Activated T-helper 1 cell treated with anti-CD3 and anti-CD28 coated beads, Interleukin-12 subunit alpha, Interleukin-12 subunit beta, Interleukin-2, Interleukin-4 antibody, amounts not matched to agents 30 ng/mL and 10 ng/mL and 1 ng/mL, durations not matched to agents 14 hours and 24 hours and 36 hours (primary cell): ENCODE measurements around the gene RBSN. TPM values are rescaled to one million over a fixed set of nuclear protein-coding genes. Genes with fewer than 3 reads are reported as not detected.
A peak's percentile ranks its signal among the peaks of the same experiment; 100 is the strongest.

Source experiments
- DNase-seq: peaks from one replicate; pipeline ENCODE4 v3.0.0; 2021; ENCODE audit warnings: low spot score
- H3K27ac Mint-ChIP-seq: one replicate; pipeline ENCODE4 v1.8.0; 2021; ENCODE audit warnings: mild to moderate bottlenecking, mixed read lengths
- H3K27me3 Mint-ChIP-seq: one replicate; pipeline ENCODE4 v1.8.0; 2022; ENCODE audit warnings: mild to moderate bottlenecking, moderate library complexity, mixed read lengths; ENCODE audit not compliant: insufficient read depth
- H3K36me3 Mint-ChIP-seq: one replicate; pipeline ENCODE4 v1.8.0; 2021; ENCODE audit warnings: low read depth, mixed read lengths
- H3K4me1 Mint-ChIP-seq: one replicate; pipeline ENCODE4 v1.8.0; 2021; ENCODE audit warnings: low read depth, mixed read lengths
- H3K4me3 Mint-ChIP-seq: one replicate; pipeline ENCODE4 v1.8.0; 2021; ENCODE audit warnings: mild to moderate bottlenecking, moderate library complexity, mixed read lengths
- H3K9me3 Mint-ChIP-seq: one replicate; pipeline ENCODE4 v1.8.0; 2021; ENCODE audit warnings: mixed read lengths
- intact Hi-C: fragments of 100-400 bp; cut with micrococcal nuclease; formaldehyde crosslinking; loops from one replicate; pipeline ENCODE4 v1.15.1; 2024
- total RNA-seq: library from RNA; stranded (reverse); gene quantifications from 2 replicates; pipeline ENCODE4 v1.2.3, GENCODE V29; 2022

RBSN gene
- total RNA-seq, 1 donor from 2014 or later = 11.7 TPM

- Mint-ChIP-seq H3K4me1 (peaks cover 16% of the 10 kb centered on the region), H3K27ac (no peak overlapping the region), H3K9me3 (no peaks in the 10 kb centered on the region), H3K36me3 (peaks cover 37% of the 10 kb centered on the region), H3K4me3 (no peak overlapping the region), H3K27me3 (no peaks in the 10 kb centered on the region)
- intact Hi-C loops = loop anchor here (10.0 kb wide), 1 partner anchor 760 kb away; no protein-coding TSS in a partner anchor
- DNase-seq = no peak
Observed at GRCh38 chr3:15094187-15094875, 4.6 kb downstream of the RBSN start.

GRCh38 chr3:15092686-15093085, 6.3 kb downstream of the RBSN start:
- Mint-ChIP-seq H3K4me3 (no peak overlapping the region), H3K4me1 (peaks cover 2% of the 10 kb centered on the region), H3K27me3 (no peaks in the 10 kb centered on the region), H3K36me3 (peaks cover 33% of the 10 kb centered on the region), H3K9me3 (no peaks in the 10 kb centered on the region), H3K27ac (no peak overlapping the region)
- intact Hi-C loops = loop anchor here (10.0 kb wide), 1 partner anchor 762 kb away; no protein-coding TSS in a partner anchor
- no peak for DNase-seq

GRCh38 chr3:15091575-15091974, 7.4 kb downstream of the RBSN start:
- Mint-ChIP-seq H3K27me3 (no peaks in the 10 kb centered on the region), H3K9me3 (no peaks in the 10 kb centered on the region), H3K4me3 (no peak overlapping the region), H3K36me3 (peaks cover 33% of the 10 kb centered on the region), H3K27ac (no peak overlapping the region), H3K4me1 (no peaks in the 10 kb centered on the region)
- intact Hi-C loops = loop anchor here (10.0 kb wide), 1 partner anchor 763 kb away; no protein-coding TSS in a partner anchor
- no peak for DNase-seq

GRCh38 chr3:15089201-15089600, 9.7 kb downstream of the RBSN start:
- Mint-ChIP-seq H3K27ac (no peak overlapping the region), H3K9me3 (no peaks in the 10 kb centered on the region), H3K4me3 (no peak overlapping the region), H3K36me3 (peaks cover 30% of the 10 kb centered on the region), H3K27me3 (no peaks in the 10 kb centered on the region), H3K4me1 (no peaks in the 10 kb centered on the region)
- intact Hi-C loops = no loop called here
- no peak for DNase-seq

GRCh38 chr3:15086699-15087098, 12.2 kb downstream of the RBSN start:
- intact Hi-C loops = no loop called here
- Mint-ChIP-seq H3K27me3 (no peaks in the 10 kb centered on the region), H3K4me1 (no peaks in the 10 kb centered on the region), H3K4me3 (no peak overlapping the region), H3K9me3 (no peaks in the 10 kb centered on the region), H3K36me3 (peaks cover 41% of the 10 kb centered on the region), H3K27ac (no peak overlapping the region)
- DNase-seq = no peak

- H3K36me3 Mint-ChIP-seq = peaks cover 43% of the 10 kb centered on the region
- H3K9me3 Mint-ChIP-seq = no peaks in the 10 kb centered on the region
- no peak overlapping the region for H3K27ac Mint-ChIP-seq
- no peak overlapping the region for H3K4me3 Mint-ChIP-seq
- H3K4me1 Mint-ChIP-seq = no peaks in the 10 kb centered on the region
- intact Hi-C loops = no loop called here
- no peaks in the 10 kb centered on the region for H3K27me3 Mint-ChIP-seq
- DNase-seq = no peak
Observed at GRCh38 chr3:15086263-15086662, 12.7 kb downstream of the RBSN start.

GRCh38 chr3:15083252-15083651, 15.7 kb downstream of the RBSN start:
- Mint-ChIP-seq H3K4me1 (no peaks in the 10 kb centered on the region), H3K27me3 (no peaks in the 10 kb centered on the region), H3K36me3 (peaks cover 49% of the 10 kb centered on the region), H3K4me3 (no peak overlapping the region), H3K9me3 (no peaks in the 10 kb centered on the region), H3K27ac (no peak overlapping the region)
- no peak for DNase-seq
- intact Hi-C loops = no loop called here

- DNase-seq = no peak
- Mint-ChIP-seq H3K4me3 (no peak overlapping the region), H3K36me3 (peaks cover 54% of the 10 kb centered on the region), H3K9me3 (no peaks in the 10 kb centered on the region), H3K27ac (no peak overlapping the region), H3K4me1 (no peaks in the 10 kb centered on the region), H3K27me3 (no peaks in the 10 kb centered on the region)
- intact Hi-C loops = no loop called here
Observed at GRCh38 chr3:15081960-15082664, 16.8 kb downstream of the RBSN start.

- Mint-ChIP-seq H3K4me1 (no peaks in the 10 kb centered on the region), H3K36me3 (peaks cover 53% of the 10 kb centered on the region), H3K4me3 (no peak overlapping the region), H3K27ac (no peak overlapping the region), H3K27me3 (no peaks in the 10 kb centered on the region), H3K9me3 (no peaks in the 10 kb centered on the region)
- intact Hi-C loops = no loop called here
- DNase-seq = no peak
Observed at GRCh38 chr3:15079091-15079490, 19.9 kb downstream of the RBSN start.

GRCh38 chr3:15074500-15074899, 24.4 kb downstream of the RBSN start:
- Mint-ChIP-seq H3K9me3 (no peaks in the 10 kb centered on the region), H3K4me3 (no peak overlapping the region), H3K36me3 (peaks cover 33% of the 10 kb centered on the region), H3K4me1 (no peaks in the 10 kb centered on the region), H3K27ac (no peak overlapping the region), H3K27me3 (no peaks in the 10 kb centered on the region)
- DNase-seq = no peak
- intact Hi-C loops = no loop called here

GRCh38 chr3:15071699-15072098, 27.2 kb downstream of the RBSN start:
- H3K27me3 Mint-ChIP-seq = no peaks in the 10 kb centered on the region
- DNase-seq = no peak
- no peak overlapping the region for H3K27ac Mint-ChIP-seq
- H3K9me3 Mint-ChIP-seq = no peaks in the 10 kb centered on the region
- intact Hi-C loops = no loop called here
- peaks cover 25% of the 10 kb centered on the region for H3K36me3 Mint-ChIP-seq
- no peak overlapping the region for H3K4me3 Mint-ChIP-seq
- no peaks in the 10 kb centered on the region for H3K4me1 Mint-ChIP-seq

GRCh38 chr3:15069441-15069840, 29.5 kb downstream of the RBSN start:
- Mint-ChIP-seq H3K36me3 (peaks cover 18% of the 10 kb centered on the region), H3K4me3 (no peak overlapping the region), H3K27ac (no peak overlapping the region), H3K27me3 (no peaks in the 10 kb centered on the region), H3K4me1 (peaks cover 7% of the 10 kb centered on the region), H3K9me3 (no peaks in the 10 kb centered on the region)
- no peak for DNase-seq
- intact Hi-C loops = no loop called here

- DNase-seq = no peak
- Mint-ChIP-seq H3K27me3 (no peaks in the 10 kb centered on the region), H3K36me3 (peaks cover 23% of the 10 kb centered on the region), H3K9me3 (no peaks in the 10 kb centered on the region), H3K27ac (peak overlapping the region; percentile 55), H3K4me1 (peaks cover 20% of the 10 kb centered on the region), H3K4me3 (peak overlapping the region; percentile 31)
- intact Hi-C loops = no loop called here
Observed at GRCh38 chr3:15066467-15066866, 32.5 kb downstream of the RBSN start.
